ENCODE measurements around the gene SWI5.
A peak's percentile ranks its signal among the peaks of the same experiment; 100 is the strongest.

SWI5 gene

GRCh38 chr9:128280084-128280622, 4.1 kb downstream of the SWI5 start:
- no peak for DNase-seq

- DNase-seq = no peak
These were observed 6.4 kb downstream of the SWI5 start for GRCh38 chr9:128282500-128282899.

GRCh38 chr9:128285033-128285784, 9.1 kb downstream of the SWI5 start:
- no peak for DNase-seq

- peak; percentile 85 for DNase-seq
These were observed 10.4 kb downstream of the SWI5 start for GRCh38 chr9:128286440-128286839.

GRCh38 chr9:128288273-128289004, 12.4 kb downstream of the SWI5 start:
- no peak for DNase-seq

GRCh38 chr9:128292009-128292408, 15.9 kb downstream of the SWI5 start:
- no peak for DNase-seq

GRCh38 chr9:128293091-128293490, 17.0 kb downstream of the SWI5 start:
- DNase-seq = no peak

GRCh38 chr9:128294142-128294541, 18.1 kb downstream of the SWI5 start:
- no peak for DNase-seq

- DNase-seq = no peak
These were observed 20.5 kb downstream of the SWI5 start for GRCh38 chr9:128296340-128297220.

GRCh38 chr9:128297221-128297773, 21.2 kb downstream of the SWI5 start:
- DNase-seq = no peak

- DNase-seq = no peak
These were observed 22.7 kb downstream of the SWI5 start for GRCh38 chr9:128298535-128299482.

GRCh38 chr9:128304136-128304970, 28.3 kb downstream of the SWI5 start:
- no peak for DNase-seq

GRCh38 chr9:128304971-128305288, 28.9 kb downstream of the SWI5 start:
- DNase-seq = no peak

GRCh38 chr9:128309551-128309950, 33.5 kb downstream of the SWI5 start:
- DNase-seq = no peak

GRCh38 chr9:128310461-128310860, 34.4 kb downstream of the SWI5 start:
- DNase-seq = no peak

GRCh38 chr9:128314697-128315096, 38.6 kb downstream of the SWI5 start:
- no peak for DNase-seq

GRCh38 chr9:128316421-128316820, 40.3 kb downstream of the SWI5 start:
- peak; percentile 91 for DNase-seq

- DNase-seq = no peak
These were observed 41.6 kb downstream of the SWI5 start for GRCh38 chr9:128317629-128318028.

- no peak for DNase-seq
These were observed 45.3 kb downstream of the SWI5 start for GRCh38 chr9:128321343-128321742.

- no peak for DNase-seq
These were observed 45.9 kb downstream of the SWI5 start for GRCh38 chr9:128321879-128322403.

Data from midbrain (tissue), 1 donor.